Measurements from ENCODE around the gene ANGPTL8.

- TF ChIP-seq FOXM1 (IDR thresholded peaks at IDR 0.05; ENCODE audit: low read depth, low read length) (no peak), DPF2 (IDR thresholded peaks at IDR 0.05) (no peak), ZNF274 (IDR thresholded peaks at IDR 0.05; ENCODE audit: insufficient read depth, insufficient read length) (no peak), ZBTB11 (CRISPR knock-in tag; IDR thresholded peaks at IDR 0.05) (no peak), NR2C1 (IDR thresholded peaks at IDR 0.05) (no peak), YY1 (IDR thresholded peaks at IDR 0.05; ENCODE audit: low read depth, low read length) (no peak), CTCF (IDR thresholded peaks at IDR 0.05 in 2 of 3, conservative IDR thresholded peaks at IDR 0.05 in 1 of 3; ENCODE audit: control insufficient read depth in 2 of 3, extremely low read depth in 1 of 3, insufficient read depth in 1 of 3, low read depth in 3 of 3, low read length in 3 of 3) (no peak), CREB1 (IDR thresholded peaks at IDR 0.05; ENCODE audit: low read depth) (no peak), EP300 (IDR thresholded peaks at IDR 0.05; ENCODE audit: borderline replicate concordance in 1 of 2, control insufficient read depth in 1 of 2, low read depth in 2 of 2, low read length in 2 of 2) (no peak), BRCA1 (IDR thresholded peaks at IDR 0.05; ENCODE audit: low read depth, low read length) (no peak)
Measured at GRCh38 chr19:11238781-11239376, 540 bp upstream of the ANGPTL8 start.

Data from GM12878 (cell line).